Gastrocnemius medialis (tissue), 4 donors: ENCODE data around the gene PHRF1. TPM values are rescaled to one million over a fixed set of nuclear protein-coding genes. Genes with fewer than 3 reads are reported as not detected.

Source experiments
- ATAC-seq, 2 donors: fragments of 150-250 bp; one replicate each; pipeline ENCODE4 v1.9.1; 2016
- DNase-seq, 2 donors: peaks; one replicate each; pipeline ENCODE4 v3.0.0-alpha.2; 2019
- H3K27ac ChIP-seq, 4 donors: fragments of 200-600 bp; sonication (generic); 1 replicate in 1 of 4; 2 replicates in 3 of 4; pipeline ENCODE4 v1.5.1; 2016 to 2018; ENCODE audit warnings: mild to moderate bottlenecking in 2 of 4, moderate library complexity in 1 of 4
- H3K27me3 ChIP-seq, 3 donors: fragments of 200-600 bp; sonication (generic) in 2 of 3; 1 replicate in 1 of 3; 2 replicates in 2 of 3; pipeline versions ENCODE4 v1.5.1 to v1.6.0; 2016 to 2019; ENCODE audit warnings: mild to moderate bottlenecking in 1 of 3, moderate library complexity in 1 of 3
- H3K36me3 ChIP-seq, 2 donors: fragments of 200-600 bp; sonication (generic) in 1 of 2; one replicate each; pipeline ENCODE4 v1.5.1; 2017 to 2018
- H3K4me1 ChIP-seq, 2 donors: fragments of 200-600 bp; sonication (generic) in 1 of 2; one replicate each; pipeline ENCODE4 v1.5.1; 2016 to 2017; ENCODE audit warnings: mild to moderate bottlenecking in 2 of 2
- H3K4me3 ChIP-seq, 4 donors: fragments of 200-600 bp; sonication (generic) in 3 of 4; 1 replicate in 1 of 4; 2 replicates in 3 of 4; pipeline ENCODE4 v1.5.1; 2016 to 2019; ENCODE audit warnings: mild to moderate bottlenecking in 2 of 4
- H3K9me3 ChIP-seq, 3 donors: fragments of 200-600 bp; sonication (generic) in 2 of 3; 1 replicate in 1 of 3; 2 replicates in 2 of 3; pipeline ENCODE4 v1.5.1; 2016 to 2019
- POLR2A ChIP-seq, 2 donors: fragments of 450-650 bp; IDR thresholded peaks; one replicate each; pipeline ENCODE4 v1.6.1; 2017; ENCODE audit warnings: antibody characterized with exemption in 2 of 2, mild to moderate bottlenecking in 2 of 2, moderate library complexity in 2 of 2
- in situ Hi-C, 4 donors: fragments of 200-750 bp; cut with MboI; loops; one replicate each; pipeline versions ENCODE4 v1.15.0 to v1.8.0; 2017; ENCODE audit warnings: low sequenced_read_pairs in 4 of 4
- intact Hi-C: fragments of 100-400 bp; cut with DNase I; formaldehyde crosslinking; loops from one replicate; pipeline ENCODE4 v1.15.1; 2023; ENCODE audit warnings: low total_unique reads
- total RNA-seq, 4 donors: library from RNA; depleted of rRNA; stranded (reverse); fragments of >200 nt; gene quantifications; one replicate each; pipeline versions ENCODE4 v1.1.0 to v1.2.3, GENCODE V29; 2016
- TF ChIP-seq, protein P1 (sequence below), 5 experiments: fragments of 450-650 bp in 3 of 5; fragments of 200-600 bp in 2 of 5; sonication (generic) in 2 of 5; IDR thresholded peaks in 4 of 5; conservative IDR thresholded peaks in 1 of 5; 1 replicate in 4 of 5; 2 replicates in 1 of 5; pipeline ENCODE4 v1.5.1; 2016 to 2019; ENCODE audit warnings: antibody characterized with exemption in 5 of 5, mild to moderate bottlenecking in 3 of 5, moderate library complexity in 3 of 5

Gene PHRF1
- total RNA-seq, 4 donors from 2014 or later: 9.2 to 22.6 (median 20.8) TPM

DNA sequence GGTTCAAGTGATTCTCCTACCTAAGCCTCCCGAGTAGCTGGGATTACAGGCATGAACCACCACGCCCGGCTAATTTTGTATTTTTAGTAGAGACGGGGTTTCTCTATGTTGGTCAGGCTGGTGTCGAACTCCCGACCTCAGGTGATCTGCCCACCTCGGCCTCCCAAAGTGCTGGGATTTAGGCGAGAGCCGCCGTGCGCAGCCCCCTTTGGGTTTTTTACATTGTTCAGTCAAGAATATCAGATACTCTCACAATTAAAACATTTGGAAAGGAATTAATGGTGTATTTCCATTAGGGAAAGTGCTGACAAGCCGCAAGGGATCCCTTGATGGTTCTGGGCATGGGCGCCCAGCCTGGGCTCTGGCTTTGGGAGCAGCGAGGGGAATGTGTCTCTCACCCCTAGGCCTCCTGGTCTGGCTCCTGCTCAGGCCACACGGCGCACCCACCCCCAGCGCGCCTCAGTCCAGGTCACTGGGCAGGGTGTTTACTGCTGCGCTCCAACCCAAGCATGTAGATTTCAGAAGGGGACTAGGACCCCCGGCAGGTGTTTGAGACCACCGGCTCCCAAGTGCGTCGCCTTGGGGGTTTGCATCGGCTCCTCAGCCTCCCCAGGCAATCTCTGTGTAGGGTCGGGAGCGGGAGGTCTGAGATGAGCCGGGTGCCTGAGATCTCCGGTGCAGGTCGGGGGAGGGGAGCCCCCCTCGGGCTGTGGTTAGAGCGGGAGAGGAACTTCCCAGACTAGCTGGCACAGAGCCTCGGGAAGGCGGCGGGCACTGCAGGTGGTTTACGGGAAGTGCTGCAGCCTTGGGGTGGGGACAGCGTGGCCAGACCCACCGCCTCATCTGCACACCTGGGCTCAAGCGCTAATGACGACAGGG lies 40.3 kb downstream of the PHRF1 start:
- Histone ChIP-seq H3K27ac (peak overlapping the region; percentile 91 to 94 (median 93)), H3K36me3 (peaks cover 0 to 13% of the 10 kb centered on the region in 2 donors), H3K27me3 (no peaks in the 10 kb centered on the region), H3K4me1 (peaks cover 40 to 42% of the 10 kb centered on the region in 2 donors), H3K9me3 (no peaks in the 10 kb centered on the region), H3K4me3 (peak overlapping the region; percentile 66 to 85 (median 77))
- TF ChIP-seq, protein P1, sequence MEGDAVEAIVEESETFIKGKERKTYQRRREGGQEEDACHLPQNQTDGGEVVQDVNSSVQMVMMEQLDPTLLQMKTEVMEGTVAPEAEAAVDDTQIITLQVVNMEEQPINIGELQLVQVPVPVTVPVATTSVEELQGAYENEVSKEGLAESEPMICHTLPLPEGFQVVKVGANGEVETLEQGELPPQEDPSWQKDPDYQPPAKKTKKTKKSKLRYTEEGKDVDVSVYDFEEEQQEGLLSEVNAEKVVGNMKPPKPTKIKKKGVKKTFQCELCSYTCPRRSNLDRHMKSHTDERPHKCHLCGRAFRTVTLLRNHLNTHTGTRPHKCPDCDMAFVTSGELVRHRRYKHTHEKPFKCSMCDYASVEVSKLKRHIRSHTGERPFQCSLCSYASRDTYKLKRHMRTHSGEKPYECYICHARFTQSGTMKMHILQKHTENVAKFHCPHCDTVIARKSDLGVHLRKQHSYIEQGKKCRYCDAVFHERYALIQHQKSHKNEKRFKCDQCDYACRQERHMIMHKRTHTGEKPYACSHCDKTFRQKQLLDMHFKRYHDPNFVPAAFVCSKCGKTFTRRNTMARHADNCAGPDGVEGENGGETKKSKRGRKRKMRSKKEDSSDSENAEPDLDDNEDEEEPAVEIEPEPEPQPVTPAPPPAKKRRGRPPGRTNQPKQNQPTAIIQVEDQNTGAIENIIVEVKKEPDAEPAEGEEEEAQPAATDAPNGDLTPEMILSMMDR (IDR thresholded peaks at IDR 0.05 in 4 of 5, conservative IDR thresholded peaks at IDR 0.05 in 1 of 5): no peak
- no peak for TF ChIP-seq POLR2A (IDR thresholded peaks at IDR 0.05)
- in situ Hi-C loops (no loop called here), intact Hi-C loops (no loop called here)
- no peak for DNase-seq
- ATAC-seq: no peak

DNA sequence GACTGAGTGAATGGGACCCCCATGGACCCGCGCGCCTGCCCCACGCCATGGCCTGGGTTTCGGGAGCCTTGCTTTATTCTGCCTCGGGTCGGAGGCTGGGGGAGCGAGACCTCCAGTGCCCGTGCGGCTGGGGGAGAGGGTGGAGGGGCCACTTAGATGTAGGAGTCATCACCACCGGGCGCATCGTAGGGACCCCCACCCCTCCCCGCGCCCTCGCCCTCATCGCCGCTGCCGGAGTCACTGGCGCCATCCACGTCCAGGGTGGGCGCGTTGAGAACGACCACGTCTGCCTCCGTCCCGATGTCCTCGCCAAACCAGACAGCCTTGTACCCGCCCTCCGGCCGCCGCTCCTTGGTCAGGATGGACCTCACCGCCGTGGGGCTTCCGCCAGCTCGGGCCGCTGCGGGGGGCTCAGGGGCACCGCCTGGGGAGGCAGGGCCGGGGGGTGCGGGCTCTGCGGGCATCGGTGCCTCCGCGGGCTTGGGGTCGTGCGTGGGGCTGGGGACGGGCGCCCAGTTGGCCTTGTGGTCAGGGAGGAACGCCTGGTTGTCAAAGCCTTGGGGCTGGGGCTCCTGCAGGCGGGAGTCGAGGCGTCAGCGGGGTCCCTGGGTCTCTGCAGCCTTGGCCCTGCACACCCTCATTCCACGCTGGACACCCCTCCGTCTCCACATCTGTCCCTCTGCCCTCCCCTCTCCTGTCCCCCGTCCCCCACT lies 41.1 kb downstream of the PHRF1 start:
- no peak for DNase-seq
- H3K4me1 ChIP-seq: peaks cover 34% of the 10 kb centered on the region in 2 donors

DNA sequence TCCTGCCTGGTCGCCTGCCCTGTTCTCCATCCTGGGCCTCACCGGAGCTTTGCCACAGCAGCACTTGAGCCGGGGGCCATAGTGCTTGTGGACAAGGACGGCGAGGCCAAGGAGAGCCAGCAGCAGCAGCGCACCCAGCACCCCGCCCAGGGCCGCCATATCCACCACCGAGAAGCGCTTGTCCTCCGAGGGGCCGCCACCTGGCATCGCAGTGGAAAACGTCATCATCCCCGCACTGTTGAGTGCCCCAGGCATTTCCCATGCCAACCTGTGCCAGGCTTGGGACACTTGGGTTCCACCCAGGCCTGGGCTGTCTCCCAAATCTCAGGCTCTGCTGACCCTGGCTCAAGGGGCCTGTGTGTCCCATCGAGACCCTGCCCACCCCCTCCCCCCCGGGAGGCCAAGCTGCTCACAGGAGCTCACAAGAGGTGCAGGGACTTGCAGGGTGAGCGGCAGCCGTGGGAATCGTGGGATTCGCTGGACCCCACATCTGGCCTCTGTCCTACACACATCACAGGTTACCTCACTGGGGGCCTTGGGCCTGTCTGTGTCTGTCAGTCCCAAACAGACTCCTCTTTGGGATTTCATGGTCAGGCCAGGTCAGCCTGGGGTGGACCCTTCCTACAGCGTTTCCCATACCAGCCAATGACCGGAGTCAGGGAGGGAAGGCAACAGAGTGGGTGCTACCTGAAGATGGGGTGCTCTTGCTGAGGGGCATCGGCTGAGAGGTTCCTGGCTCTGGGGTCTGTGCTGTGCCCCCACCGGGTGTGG lies 41.8 kb downstream of the PHRF1 start:
- intact Hi-C loops: no loop called here
- H3K27me3 ChIP-seq: peaks cover 0 to 4% (median 0%) of the 10 kb centered on the region in 3 donors
- no peak overlapping the region for H3K4me3 ChIP-seq
- H3K27ac ChIP-seq: no peak overlapping the region
- TF ChIP-seq, protein P1 (IDR thresholded peaks at IDR 0.05 in 4 of 5, conservative IDR thresholded peaks at IDR 0.05 in 1 of 5): no peak
- no peak for TF ChIP-seq POLR2A (IDR thresholded peaks at IDR 0.05)
- H3K9me3 ChIP-seq: no peaks in the 10 kb centered on the region
- H3K4me1 ChIP-seq: peaks cover 27% of the 10 kb centered on the region in 2 donors
- ATAC-seq (no peak), DNase-seq (no peak)
- H3K36me3 ChIP-seq: peaks cover 0 to 2% of the 10 kb centered on the region in 2 donors
- in situ Hi-C loops: no loop called here

More for the DNA sequence above, 41.1 kb downstream of the PHRF1 start:
- in situ Hi-C loops (no loop called here), intact Hi-C loops (no loop called here)
- ATAC-seq: no peak
- no peaks in the 10 kb centered on the region for H3K9me3 ChIP-seq
- TF ChIP-seq, protein P1 (IDR thresholded peaks at IDR 0.05 in 4 of 5, conservative IDR thresholded peaks at IDR 0.05 in 1 of 5): no peak
- TF ChIP-seq POLR2A (IDR thresholded peaks at IDR 0.05): no peak
- H3K36me3 ChIP-seq: peaks cover 0 to 7% of the 10 kb centered on the region in 2 donors
- no peaks in the 10 kb centered on the region for H3K27me3 ChIP-seq
- no peak overlapping the region for H3K27ac ChIP-seq
- no peak overlapping the region for H3K4me3 ChIP-seq

DNA sequence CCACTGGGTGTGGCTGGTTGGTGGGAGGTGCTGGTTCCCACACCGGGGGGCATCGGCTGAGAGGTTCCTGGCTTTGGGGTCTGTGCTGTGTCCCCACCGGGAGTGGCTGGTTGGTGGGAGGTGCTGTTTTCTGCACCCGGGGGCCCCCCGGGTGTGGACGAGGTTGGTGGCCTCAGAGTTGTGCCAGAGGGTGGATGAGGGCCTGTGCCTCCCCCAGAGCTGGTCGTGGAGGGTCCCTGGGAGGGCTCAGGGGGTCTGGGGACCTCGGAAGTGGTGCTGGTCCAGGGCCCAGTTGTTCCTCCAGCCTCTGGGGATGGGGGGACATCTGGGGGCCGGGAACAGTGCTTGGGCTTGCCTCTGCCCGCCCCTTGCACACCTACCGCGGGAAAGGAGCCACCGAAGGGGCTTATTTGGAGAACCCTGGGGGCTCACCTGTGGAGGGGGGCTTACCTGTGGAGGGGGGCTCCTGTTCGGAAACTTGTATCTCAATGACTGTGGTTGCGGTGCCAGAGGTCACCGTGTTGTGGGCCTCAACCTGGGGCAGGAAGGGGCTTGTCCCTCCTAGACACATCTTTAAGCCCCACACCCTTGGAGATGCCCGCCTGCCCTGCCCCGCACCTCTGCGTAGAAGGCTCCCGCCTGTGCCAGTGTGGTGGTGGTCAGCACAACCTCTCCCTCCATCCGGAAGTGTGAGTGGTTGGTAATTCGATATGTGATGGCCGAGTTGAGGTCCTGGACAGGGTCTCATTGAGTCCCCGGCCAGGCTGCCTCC lies 42.8 kb downstream of the PHRF1 start:
- ATAC-seq (no peak), DNase-seq (no peak)
- Histone ChIP-seq H3K27me3 (peaks cover 0 to 4% (median 0%) of the 10 kb centered on the region in 3 donors), H3K4me1 (peaks cover 18 to 20% of the 10 kb centered on the region in 2 donors), H3K4me3 (no peak overlapping the region), H3K27ac (no peak overlapping the region), H3K36me3 (no peaks in the 10 kb centered on the region), H3K9me3 (no peaks in the 10 kb centered on the region)
- TF ChIP-seq POLR2A (IDR thresholded peaks at IDR 0.05): no peak
- TF ChIP-seq, protein P1 (IDR thresholded peaks at IDR 0.05 in 4 of 5, conservative IDR thresholded peaks at IDR 0.05 in 1 of 5): no peak
- in situ Hi-C loops: no loop called here
- intact Hi-C loops: no loop called here
